Stimulated activated CD4-positive, alpha-beta T cell treated with anti-CD3 and anti-CD28 coated beads, Interleukin-1b, Interleukin-23, amount 100 ng/mL, for 48 hours (primary cell): ENCODE data around the gene ATP1B3.
"Not testable (repeated sequence)": the region's sequence is repeated elsewhere in the genome, so short reads cannot be mapped to it uniquely, and the experiment has no call there.

Experiments
- DNase-seq: peaks from one replicate; pipeline ENCODE4 v3.0.0-alpha.2; 2020

ATP1B3 gene

DNA sequence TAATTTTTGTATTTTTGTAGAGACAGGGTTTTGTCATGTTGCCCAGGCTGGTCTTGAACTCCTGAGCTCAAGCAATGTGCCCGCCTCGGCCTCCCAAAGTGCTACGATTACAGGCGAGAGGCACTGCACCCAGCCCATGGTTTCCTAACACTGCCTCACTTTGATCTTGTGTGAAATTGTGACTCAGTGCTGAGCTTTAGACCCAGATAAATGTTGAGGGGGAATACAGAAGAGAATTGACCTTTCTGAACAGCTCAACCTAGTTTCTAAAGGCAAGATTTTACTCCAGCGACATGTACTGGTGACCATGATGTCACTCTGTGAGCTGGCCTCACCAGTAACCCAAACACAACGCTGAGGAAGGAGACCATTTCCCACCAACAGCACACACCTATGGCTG, 73.5 kb downstream of the ATP1B3 start:
- DNase-seq: no peak

DNA sequence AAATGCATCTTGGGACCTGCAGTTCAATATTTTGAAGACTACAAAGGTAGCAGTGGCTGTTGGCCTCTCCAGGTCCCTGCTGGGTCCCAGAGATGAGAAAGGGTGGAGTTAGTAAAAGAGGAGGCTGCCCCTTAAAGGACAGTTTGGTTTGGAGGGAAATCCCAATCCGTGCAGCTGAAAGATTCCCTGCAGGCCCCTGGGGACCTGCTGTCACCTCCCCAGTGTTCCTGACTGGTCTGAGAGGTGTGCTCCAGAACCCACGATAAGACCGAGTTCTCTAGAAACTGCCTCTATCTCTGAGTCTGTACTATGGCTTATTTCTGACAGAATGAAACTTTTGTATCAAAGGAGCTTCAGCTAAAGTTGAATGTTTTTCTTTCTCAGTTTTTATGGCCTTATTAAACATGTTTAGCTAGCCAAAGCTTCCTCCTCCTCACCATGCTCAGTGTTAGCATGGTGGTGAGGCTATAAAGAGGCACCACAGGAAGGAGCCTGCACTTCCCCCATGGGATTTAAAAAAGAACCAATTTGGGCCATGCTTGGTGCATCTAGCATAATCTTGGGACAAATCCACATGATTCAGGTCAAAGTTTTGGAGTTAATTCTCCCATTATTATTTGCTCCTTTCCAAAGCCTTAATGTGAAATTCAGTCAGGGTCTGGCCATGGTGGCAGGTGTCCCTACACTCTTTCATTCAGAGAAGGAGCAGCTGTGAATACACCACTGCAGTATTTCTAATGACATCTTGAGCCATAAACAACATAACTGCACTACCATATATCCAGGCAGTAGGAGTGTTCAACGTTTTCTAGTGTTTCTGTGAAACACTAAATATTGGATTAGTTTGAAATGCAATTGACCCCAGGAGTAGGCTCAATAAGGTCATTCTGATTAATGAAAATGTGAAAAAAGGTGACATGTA, 74.4 kb downstream of the ATP1B3 start:
- DNase-seq: no peak

DNA sequence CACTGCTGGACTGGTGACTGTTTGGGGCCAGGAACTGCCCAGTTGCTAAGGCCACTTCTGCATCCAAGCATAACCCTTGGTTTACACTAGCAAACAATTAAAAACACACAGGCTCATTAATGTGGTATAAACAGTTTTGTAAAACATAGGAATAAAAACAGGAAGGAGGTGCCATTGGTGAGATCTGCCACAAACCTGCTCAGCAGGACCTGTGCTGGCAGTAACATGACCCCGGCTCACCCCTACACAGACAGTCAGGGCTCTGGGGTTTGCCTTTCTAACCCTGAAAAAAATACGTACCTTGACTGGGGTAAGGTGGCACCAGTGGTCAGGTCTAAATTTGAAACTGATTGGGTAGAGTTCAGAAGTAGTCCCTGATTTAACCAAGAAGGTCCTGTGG, 76.2 kb downstream of the ATP1B3 start:
- no peak for DNase-seq

DNA sequence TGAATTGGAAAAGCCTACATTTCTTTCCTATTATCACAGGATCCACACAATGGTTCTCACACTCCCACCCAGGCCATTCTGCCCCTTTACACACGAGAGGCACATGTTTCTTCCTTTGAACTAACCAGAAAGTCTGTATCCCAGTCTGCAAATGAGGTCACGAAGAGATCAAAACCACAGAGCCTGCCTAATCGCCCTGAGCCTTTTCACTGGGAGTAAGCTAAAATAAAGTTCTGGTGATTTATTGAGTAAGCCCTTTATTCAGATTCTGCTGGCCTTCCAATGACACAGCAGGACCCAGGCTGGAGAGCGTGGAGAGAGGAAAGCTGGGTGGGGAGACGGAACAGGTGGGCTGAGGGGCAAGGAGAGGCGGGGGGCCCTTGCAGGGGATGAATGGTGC, 78.7 kb downstream of the ATP1B3 start:
- no peak for DNase-seq

DNA sequence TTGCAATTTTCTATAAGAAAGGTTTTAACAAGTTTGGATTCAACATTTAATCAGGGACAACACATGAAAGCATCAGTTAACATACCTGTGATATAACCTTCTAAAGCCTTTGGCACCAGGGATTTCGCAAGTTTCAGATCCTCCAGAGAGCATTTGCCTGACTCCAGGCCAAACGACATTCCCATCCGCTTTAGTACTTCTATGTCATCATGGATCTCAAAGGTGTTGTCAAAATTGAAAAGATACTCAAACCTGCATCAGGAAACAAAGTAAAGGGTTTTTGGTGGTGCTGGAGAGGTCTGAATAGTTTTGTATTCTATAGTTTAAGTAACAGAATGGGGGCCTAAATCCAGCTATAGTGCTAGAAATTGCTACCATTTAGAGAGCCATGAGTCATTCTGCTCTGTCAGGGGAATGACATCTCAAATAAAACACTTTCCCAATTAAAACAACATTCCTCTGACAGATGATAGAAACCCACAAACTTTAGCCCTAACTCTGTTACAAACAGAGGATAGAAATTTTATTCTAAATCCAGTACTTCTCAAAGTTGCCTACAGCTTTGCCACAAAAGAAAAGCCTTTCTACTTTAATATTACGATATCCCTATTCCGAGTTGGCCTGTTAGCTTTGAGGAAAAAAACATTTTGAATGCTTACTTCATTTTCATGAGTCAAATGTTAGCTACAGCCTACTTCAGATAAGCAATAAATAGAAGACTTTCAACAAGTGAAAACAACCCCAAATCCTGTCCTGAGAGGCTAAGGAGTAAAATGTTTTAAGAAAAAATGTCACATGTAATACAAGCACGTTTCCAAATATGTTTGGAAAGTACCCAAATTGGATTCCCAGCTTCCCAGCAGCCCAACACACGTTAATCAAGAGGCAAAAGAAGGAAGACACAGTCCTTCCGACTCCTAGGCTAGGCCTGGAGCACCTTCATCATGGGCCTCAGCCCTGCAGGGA, 83.4 kb downstream of the ATP1B3 start:
- DNase-seq: no peak

DNA sequence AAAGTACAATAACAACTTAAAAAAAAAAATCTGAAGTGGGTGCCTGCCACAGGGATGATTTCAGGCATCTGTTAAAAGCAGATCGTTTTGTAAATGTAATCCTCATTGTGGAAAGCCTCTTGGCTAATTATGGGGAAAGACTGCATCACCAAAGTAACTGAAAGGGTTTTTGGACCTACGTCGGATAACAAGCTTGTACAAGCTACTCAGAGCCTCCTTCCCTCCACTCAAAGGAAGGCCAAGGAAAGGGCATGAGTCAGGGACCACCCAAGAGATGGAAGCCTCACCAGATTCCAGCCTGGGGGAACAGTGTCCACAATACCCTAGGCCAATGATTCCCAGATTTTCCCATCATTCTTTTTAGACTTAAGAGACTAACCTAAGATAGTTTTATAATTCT, 84.3 kb downstream of the ATP1B3 start:
- no peak for DNase-seq

DNA sequence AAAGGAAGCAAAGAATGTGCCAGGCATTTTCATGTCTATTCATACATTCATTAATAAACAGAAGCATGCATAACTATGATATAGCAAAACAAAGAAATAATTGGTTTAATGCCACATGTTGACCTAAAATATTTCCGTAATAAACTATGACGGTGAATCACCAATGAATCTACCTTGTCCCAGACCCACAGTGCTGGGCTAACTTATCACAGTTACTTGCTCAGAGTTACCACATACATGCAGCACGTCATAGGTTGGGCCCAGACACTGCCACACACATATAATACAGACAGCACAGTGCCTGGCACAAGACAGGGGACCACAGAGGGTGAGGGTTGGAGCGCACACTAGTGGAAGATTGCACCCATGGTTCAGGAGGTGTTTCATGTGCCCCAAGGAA, 86.9 kb downstream of the ATP1B3 start:
- no peak for DNase-seq

DNA sequence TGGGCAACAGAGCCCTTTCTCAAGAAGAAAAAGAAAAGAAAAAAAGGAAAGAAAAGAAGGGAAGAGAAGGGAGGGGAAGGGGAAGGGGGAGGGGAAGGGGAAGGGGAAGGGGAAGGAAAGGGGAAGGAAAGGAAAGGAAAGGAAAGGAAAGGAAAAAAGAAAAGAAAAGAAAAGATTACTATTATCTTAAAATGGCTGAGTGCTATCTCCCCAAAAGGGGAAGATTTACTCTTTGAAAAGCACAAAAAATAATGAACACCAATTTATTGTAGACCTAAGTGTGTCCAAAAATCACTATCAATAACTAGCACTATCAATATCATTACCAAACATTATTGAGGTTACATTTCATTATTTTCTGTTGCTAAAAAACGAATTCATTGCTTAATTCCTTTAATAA, 89.0 kb downstream of the ATP1B3 start:
- no peak for DNase-seq

DNA sequence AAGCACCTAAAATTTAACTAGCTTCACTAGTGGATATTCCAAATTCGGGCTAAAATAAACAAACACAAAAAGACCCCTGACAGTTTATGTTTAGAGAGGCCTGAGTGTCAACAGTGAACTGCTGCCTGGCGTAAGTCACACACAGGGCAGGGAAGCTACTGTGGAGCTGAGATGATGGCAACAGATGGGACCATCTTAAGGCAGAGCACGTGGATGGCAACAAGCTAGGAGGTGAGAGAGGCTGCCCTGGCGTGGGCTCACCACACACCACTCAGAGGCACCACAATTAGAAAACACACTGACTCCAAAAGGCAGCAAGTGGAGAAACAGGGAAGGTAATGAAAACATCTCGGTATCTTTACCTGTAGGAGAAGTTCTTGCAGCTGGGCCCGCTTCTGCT, 93.3 kb downstream of the ATP1B3 start:
- no peak for DNase-seq

DNA sequence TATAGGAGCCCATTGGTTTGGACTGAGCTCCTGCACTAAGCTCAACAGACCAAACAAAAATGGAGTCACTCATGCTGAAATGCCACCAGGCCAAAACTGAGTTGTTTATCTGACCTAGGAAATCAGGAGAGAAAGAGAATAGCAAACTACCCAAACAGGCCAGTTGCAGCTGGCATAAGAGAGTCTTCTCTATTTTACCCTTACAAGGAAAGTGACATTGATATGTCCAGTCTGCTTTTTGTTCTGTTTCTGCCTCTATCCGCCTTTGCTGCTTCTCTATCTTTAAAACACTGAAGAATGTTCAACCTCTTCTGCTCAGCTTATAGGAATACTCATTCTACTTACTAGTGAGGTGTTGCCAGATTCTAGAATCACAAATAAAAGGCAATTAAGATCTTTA, 95.1 kb downstream of the ATP1B3 start:
- DNase-seq: no peak

DNA sequence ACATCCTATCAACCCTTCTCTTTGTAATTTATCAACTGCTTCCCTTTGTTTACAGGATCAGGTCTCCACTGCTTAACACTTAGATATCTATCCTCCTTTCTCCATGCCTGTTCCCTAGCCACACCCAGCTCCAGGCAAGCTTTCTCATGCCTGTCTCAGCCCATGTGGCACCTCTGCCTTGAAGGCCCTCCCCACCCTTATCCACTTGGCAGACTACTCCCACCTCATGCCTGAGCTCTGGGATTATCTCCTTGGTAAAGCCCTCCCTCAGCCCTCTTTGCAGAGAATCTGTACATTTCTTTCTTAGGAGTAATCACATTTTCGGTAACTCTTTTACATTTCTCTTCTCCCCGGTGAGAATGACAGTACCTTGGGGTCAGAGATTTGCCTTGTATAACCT, 96.0 kb downstream of the ATP1B3 start:
- DNase-seq: no peak

DNA sequence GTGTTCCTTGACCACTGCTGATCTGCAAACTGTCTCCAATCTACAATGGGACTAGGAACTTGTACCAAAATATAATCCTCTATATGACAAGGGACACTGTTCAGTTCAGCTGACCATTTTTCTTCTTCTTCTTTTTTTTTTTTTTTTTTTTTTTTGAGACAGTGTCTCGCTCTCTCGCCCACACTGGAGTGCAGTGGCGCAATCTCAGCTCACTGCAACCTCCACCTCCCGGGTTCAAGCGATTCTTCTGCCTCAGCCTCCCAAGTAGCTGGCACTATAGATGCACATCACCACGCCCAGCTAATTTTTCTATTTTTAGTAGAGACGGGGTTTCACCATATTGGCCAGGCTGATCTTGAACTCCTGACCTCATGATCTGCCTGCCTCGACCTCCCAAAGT, 98.3 kb downstream of the ATP1B3 start:
- not testable (repeated sequence) for DNase-seq
